ENCODE results near the gene RUNX2.

GRCh38 chr6:45591890-45592289 is 263.8 kb downstream of the RUNX2 start:
- TF ChIP-seq CTCF (IDR thresholded peaks at IDR 0.05 in 2 of 3, conservative IDR thresholded peaks at IDR 0.05 in 1 of 3; ENCODE audit: control insufficient read depth in 2 of 3, extremely low read depth in 1 of 3, insufficient read depth in 1 of 3, low read depth in 3 of 3, low read length in 3 of 3) (no peak), NBN (IDR thresholded peaks at IDR 0.05) (no peak), POLR2AphosphoS5 (IDR thresholded peaks at IDR 0.05; ENCODE audit: low read length) (no peak), REST (IDR thresholded peaks at IDR 0.05; ENCODE audit: low read depth, low read length) (no peak)
